ENCODE data around the gene RNPS1.

DNA sequence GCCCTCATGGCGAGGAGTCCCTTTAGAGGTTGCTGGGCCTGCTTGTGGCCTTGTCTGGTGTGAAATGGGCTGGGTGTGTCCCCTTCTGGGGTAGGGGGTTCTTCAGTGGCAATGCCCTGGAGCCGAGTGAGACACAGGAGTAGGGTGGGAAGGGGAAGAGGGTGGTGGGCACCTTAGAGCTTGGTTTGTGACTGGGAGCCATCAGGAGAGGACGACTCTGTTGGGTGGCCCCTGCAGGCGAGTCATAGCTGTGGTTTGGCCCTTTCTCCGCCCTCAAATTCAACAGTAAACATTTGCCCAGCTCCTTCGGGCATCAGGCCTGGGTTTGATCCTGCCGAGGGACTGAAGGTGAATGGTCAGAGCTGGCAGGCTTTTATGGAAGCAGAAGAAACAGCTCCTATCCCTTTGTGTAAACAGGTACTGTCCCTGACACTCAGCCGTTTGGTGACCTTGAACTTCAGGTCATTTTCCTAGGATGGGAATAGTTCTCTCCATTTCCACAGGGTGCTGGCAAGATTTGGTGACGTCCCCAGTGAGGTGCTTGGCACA, 41.6 kb downstream of the RNPS1 start:
- TF ChIP-seq POLR2A (IDR thresholded peaks at IDR 0.05; ENCODE audit: low read depth, low read length) (no peak), SMC3 (IDR thresholded peaks at IDR 0.05; ENCODE audit: low read depth, low read length) (no peak), RCOR1 (IDR thresholded peaks at IDR 0.05; ENCODE audit: insufficient replicate concordance, low read length) (no peak), CEBPB (IDR thresholded peaks at IDR 0.05; ENCODE audit: low read depth, low read length) (no peak), MAFK (IDR thresholded peaks at IDR 0.05; ENCODE audit: low read depth, low read length) (no peak), RAD21 (IDR thresholded peaks at IDR 0.05; ENCODE audit: low read length) (no peak)
- TF ChIP-seq, protein P1, sequence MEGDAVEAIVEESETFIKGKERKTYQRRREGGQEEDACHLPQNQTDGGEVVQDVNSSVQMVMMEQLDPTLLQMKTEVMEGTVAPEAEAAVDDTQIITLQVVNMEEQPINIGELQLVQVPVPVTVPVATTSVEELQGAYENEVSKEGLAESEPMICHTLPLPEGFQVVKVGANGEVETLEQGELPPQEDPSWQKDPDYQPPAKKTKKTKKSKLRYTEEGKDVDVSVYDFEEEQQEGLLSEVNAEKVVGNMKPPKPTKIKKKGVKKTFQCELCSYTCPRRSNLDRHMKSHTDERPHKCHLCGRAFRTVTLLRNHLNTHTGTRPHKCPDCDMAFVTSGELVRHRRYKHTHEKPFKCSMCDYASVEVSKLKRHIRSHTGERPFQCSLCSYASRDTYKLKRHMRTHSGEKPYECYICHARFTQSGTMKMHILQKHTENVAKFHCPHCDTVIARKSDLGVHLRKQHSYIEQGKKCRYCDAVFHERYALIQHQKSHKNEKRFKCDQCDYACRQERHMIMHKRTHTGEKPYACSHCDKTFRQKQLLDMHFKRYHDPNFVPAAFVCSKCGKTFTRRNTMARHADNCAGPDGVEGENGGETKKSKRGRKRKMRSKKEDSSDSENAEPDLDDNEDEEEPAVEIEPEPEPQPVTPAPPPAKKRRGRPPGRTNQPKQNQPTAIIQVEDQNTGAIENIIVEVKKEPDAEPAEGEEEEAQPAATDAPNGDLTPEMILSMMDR (conservative IDR thresholded peaks at IDR 0.05; ENCODE audit: low read depth, low read length) = no peak

Data from IMR-90 (cell line).